Calu3 (cell line): ENCODE measurements around the gene EMB. TPM values are rescaled to one million over a fixed set of nuclear protein-coding genes. Genes with fewer than 3 reads are reported as not detected.
"Not testable (repeated sequence)": the region's sequence is repeated elsewhere in the genome, so short reads cannot be mapped to it uniquely, and the experiment has no call there.

Source experiments
- BruUV-seq: library from RNA; stranded (reverse); fragments of 400-500 nt; replicated peaks from 2 replicates; lab custom pipeline; 2021; lab: Mats Ljungman, UMichigan
- CTCF ChIA-PET: fragments of 300-600 bp; sonication (Branson Sonifier 250); formaldehyde crosslinking; loops from one replicate; lab custom pipeline; 2022; ENCODE audit warnings: antibody characterized with exemption; lab: Charles Lee
- DNase-seq: peaks from one replicate; pipeline ENCODE4 v3.0.0; 2022
- H3K27ac Mint-ChIP-seq: one replicate; pipeline ENCODE4 v1.8.0; 2022; ENCODE audit warnings: mixed read lengths; ENCODE audit not compliant: unreplicated experiment
- H3K27me3 Mint-ChIP-seq: one replicate; pipeline ENCODE4 v1.8.0; 2022; ENCODE audit warnings: mixed read lengths; ENCODE audit not compliant: unreplicated experiment
- H3K36me3 Mint-ChIP-seq: one replicate; pipeline ENCODE4 v1.8.0; 2022; ENCODE audit warnings: mild to moderate bottlenecking, moderate library complexity, mixed read lengths; ENCODE audit not compliant: insufficient read depth, unreplicated experiment
- H3K4me1 Mint-ChIP-seq: one replicate; pipeline ENCODE4 v1.8.0; 2022; ENCODE audit warnings: mild to moderate bottlenecking, low read depth, mixed read lengths; ENCODE audit not compliant: unreplicated experiment
- H3K4me3 Mint-ChIP-seq: one replicate; pipeline ENCODE4 v1.8.0; 2022; ENCODE audit warnings: mild to moderate bottlenecking, low read depth, moderate library complexity, mixed read lengths; ENCODE audit not compliant: unreplicated experiment
- H3K9me3 Mint-ChIP-seq: one replicate; pipeline ENCODE4 v1.8.0; 2022; ENCODE audit warnings: low read depth, mixed read lengths; ENCODE audit not compliant: unreplicated experiment
- intact Hi-C: fragments of 100-400 bp; cut with micrococcal nuclease; formaldehyde crosslinking; loops from one replicate; pipeline ENCODE4 v1.10.0; 2022; ENCODE audit not compliant: unreplicated experiment
- total RNA-seq: library from RNA; stranded (reverse); gene quantifications from 2 replicates; pipeline ENCODE4 v1.2.3, GENCODE V29; 2022
- TF ChIP-seq, protein P1 (sequence below): fragments of 200-600 bp; IDR thresholded peaks from one replicate; pipeline ENCODE4 v1.8.0; 2022; ENCODE audit warnings: antibody characterized with exemption; ENCODE audit not compliant: unreplicated experiment

EMB gene
- total RNA-seq, 1 experiment from 2014 or later: 44.4 TPM

DNA sequence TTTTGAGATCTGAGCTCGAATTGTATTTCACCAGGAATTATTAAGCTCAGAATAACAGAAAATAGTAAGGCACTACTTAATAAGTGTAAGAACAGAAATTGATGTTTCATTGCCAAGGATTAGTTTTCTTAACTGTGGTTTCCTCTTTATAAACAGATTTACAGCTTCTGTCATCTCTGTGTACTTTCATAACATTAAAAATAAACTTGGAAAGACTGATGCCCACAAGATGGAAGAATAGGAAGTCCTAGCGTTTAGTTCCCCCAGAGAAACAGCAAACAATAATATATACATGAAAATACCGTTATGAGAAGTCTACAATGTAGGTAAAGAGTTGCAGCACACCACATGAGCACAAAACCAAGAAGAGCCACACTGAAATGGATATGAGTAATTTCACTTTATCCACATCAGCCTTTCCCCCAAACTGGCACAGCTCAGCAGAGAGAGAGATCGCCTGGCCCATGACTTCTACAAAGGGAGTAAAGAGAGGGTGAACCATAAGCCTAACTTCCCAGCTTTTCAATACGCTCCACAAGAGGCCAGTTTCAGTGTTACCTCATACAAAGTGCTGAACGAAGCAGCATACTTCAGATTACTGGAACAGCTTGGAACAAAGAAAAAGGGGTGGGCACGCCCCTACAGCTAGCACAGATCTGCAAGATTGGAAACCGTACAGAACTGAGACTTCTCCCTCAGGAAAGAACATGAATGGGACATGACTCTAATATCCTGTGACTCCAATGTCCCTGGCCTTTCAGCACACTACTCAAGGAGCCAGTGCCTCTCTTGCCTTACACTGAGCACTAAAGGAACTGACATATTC lies 75.4 kb downstream of the EMB start:
- no peaks in the 10 kb centered on the region for H3K27me3 Mint-ChIP-seq
- no peak overlapping the region for H3K27ac Mint-ChIP-seq
- TF ChIP-seq, protein P1, sequence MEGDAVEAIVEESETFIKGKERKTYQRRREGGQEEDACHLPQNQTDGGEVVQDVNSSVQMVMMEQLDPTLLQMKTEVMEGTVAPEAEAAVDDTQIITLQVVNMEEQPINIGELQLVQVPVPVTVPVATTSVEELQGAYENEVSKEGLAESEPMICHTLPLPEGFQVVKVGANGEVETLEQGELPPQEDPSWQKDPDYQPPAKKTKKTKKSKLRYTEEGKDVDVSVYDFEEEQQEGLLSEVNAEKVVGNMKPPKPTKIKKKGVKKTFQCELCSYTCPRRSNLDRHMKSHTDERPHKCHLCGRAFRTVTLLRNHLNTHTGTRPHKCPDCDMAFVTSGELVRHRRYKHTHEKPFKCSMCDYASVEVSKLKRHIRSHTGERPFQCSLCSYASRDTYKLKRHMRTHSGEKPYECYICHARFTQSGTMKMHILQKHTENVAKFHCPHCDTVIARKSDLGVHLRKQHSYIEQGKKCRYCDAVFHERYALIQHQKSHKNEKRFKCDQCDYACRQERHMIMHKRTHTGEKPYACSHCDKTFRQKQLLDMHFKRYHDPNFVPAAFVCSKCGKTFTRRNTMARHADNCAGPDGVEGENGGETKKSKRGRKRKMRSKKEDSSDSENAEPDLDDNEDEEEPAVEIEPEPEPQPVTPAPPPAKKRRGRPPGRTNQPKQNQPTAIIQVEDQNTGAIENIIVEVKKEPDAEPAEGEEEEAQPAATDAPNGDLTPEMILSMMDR: no peak
- CTCF ChIA-PET: no interaction called here
- no TSS peak for BruUV-seq
- no peak for DNase-seq
- H3K4me3 Mint-ChIP-seq: no peak overlapping the region
- H3K9me3 Mint-ChIP-seq: peaks cover 23% of the 10 kb centered on the region
- intact Hi-C loops: no loop called here
- no peaks in the 10 kb centered on the region for H3K4me1 Mint-ChIP-seq
- no peaks in the 10 kb centered on the region for H3K36me3 Mint-ChIP-seq

DNA sequence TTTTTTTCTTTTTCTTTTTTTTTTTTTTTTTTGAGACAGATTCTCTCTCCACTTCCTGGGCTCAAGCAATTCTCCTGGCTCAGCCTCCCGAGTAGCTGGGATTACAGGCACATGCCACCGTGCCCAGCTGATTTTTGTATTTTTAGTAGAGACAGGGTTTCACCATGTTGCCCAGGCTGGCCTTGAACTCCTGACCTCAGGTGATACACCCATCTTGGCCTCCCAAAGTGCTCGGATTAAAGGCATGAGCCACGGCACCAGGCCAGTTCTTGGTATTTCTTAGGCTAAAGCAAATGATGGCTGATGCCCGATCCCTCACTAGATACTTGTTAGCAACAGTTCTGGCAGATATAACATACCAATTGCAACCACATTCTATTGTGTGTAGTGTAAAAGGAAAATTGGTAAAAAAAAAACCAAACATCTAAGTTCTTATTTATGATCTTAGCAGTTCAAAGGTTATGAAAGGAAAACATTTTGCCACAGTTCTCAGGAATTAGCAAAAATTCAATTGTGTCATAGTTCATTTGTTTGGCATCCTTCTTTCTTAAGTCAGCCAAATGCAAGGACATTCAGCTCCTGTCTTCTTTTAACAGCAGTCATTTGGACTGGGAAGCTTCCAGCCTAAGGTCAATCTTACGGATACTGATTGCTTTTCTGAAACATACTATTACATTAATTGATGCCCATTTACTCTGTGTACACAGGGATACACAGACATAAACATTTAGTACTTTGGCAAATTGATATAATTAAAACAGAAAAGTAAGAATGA lies 76.4 kb downstream of the EMB start:
- H3K4me1 Mint-ChIP-seq, H3K4me3 Mint-ChIP-seq, H3K27me3 Mint-ChIP-seq, H3K27ac Mint-ChIP-seq, CTCF ChIA-PET, intact Hi-C loops, BruUV-seq, H3K36me3 Mint-ChIP-seq, DNase-seq: not testable (repeated sequence)
- H3K9me3 Mint-ChIP-seq: peaks cover 23% of the 10 kb centered on the region

DNA sequence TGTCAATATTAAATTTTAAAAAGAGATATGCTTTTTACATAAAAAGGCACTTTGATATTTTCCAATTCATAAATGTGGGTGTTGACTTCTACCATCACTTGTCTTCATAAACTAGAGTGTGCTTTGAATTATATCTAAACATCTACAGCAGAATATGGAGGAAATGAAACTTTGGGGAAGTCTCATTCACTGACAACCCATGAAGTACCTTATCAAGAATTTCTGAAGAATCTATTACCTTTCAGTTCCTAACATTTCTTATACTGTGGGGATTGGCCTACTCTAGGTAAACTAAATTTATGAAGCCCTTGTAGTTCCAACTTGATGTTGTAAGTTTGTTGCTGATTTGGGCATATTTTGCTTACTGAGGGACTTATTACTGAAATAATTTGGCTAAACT lies 81.9 kb downstream of the EMB start:
- peaks cover 8% of the 10 kb centered on the region for H3K9me3 Mint-ChIP-seq
- no TSS peak for BruUV-seq

DNA sequence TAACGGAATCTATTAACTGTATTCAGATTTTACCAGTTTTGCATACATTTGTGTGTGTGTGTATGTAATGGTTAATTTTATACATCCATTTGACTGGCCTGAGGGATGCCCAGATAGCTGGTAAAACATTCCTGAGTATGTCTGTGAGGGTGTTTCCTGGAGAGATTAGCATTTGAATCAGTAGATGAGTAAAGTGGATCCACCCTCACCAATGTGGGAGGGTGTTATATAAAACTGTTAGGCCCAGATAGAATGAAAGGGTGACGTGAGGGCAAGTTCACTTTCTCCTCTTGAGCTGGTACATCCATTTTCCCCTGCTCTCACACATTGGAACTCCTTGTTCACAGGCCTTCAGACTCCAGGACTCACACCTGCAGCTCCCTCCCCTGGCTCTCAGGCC lies 88.7 kb downstream of the EMB start:
- TF ChIP-seq, protein P1: no peak
- Mint-ChIP-seq H3K27ac (no peak overlapping the region), H3K36me3 (no peaks in the 10 kb centered on the region), H3K27me3 (no peaks in the 10 kb centered on the region), H3K4me3 (no peak overlapping the region), H3K9me3 (peaks cover 4% of the 10 kb centered on the region), H3K4me1 (no peaks in the 10 kb centered on the region)
- no peak for DNase-seq
- CTCF ChIA-PET: no interaction called here
- no TSS peak for BruUV-seq
- intact Hi-C loops: no loop called here

More for the DNA sequence above, 81.9 kb downstream of the EMB start:
- no peaks in the 10 kb centered on the region for H3K27me3 Mint-ChIP-seq
- CTCF ChIA-PET: no interaction called here
- no peaks in the 10 kb centered on the region for H3K36me3 Mint-ChIP-seq
- intact Hi-C loops: no loop called here
- no peaks in the 10 kb centered on the region for H3K4me1 Mint-ChIP-seq
- DNase-seq: no peak
- TF ChIP-seq, protein P1: no peak
- no peak overlapping the region for H3K27ac Mint-ChIP-seq
- no peak overlapping the region for H3K4me3 Mint-ChIP-seq

Other genes starting within 250 kb of the EMB start
- gene PARP8, start 225.3 kb upstream of the EMB start, total RNA-seq: 42.7 and 44.1 TPM in 2 replicates